PFSK-1 (cell line): ENCODE data around the gene KRTAP21-3.

ENCODE experiments used
- FOXP2 ChIP-seq: optimal IDR thresholded peaks from 2 replicates; pipeline ENCODE3; 2011; ENCODE audit warnings: borderline replicate concordance, control low read depth, inconsistent platforms; ENCODE audit not compliant: insufficient read depth; ENCODE audit errors: extremely low read length, extremely low read depth
- POLR2AphosphoS5 ChIP-seq: IDR thresholded peaks from 2 replicates; pipeline ENCODE4 v1.6.1; 2012; ENCODE audit warnings: low read depth, mild to moderate bottlenecking, control low read depth, low read length, moderate library complexity
- REST ChIP-seq, 2 experiments: IDR thresholded peaks; 2 replicates each; pipeline versions ENCODE4 v1.6.1 to v1.8.0; 2011 to 2012; ENCODE audit warnings: low read depth in 2 of 2, low read length in 2 of 2, control low read depth in 1 of 2, inconsistent platforms in 1 of 2, mild to moderate bottlenecking in 1 of 2, moderate library complexity in 1 of 2; ENCODE audit not compliant: insufficient read depth in 1 of 2
- SIN3A ChIP-seq: IDR thresholded peaks from 2 replicates; pipeline ENCODE4 v1.6.1; 2012; ENCODE audit warnings: mild to moderate bottlenecking, low read length, moderate library complexity, borderline replicate concordance; ENCODE audit not compliant: insufficient read depth
- TAF1 ChIP-seq: IDR thresholded peaks from 2 replicates; pipeline ENCODE4 v1.6.1; 2012; ENCODE audit warnings: low read length, control low read depth, borderline replicate concordance; ENCODE audit not compliant: insufficient read depth

Gene KRTAP21-3

GRCh38 chr21:30714946-30715345 lies 3.6 kb downstream of the KRTAP21-3 start:
- TF ChIP-seq SIN3A (no peak), REST (IDR thresholded peaks at IDR 0.05; ENCODE audit: insufficient read depth in 1 of 2, low read depth in 2 of 2, low read length in 2 of 2) (no peak)

DNA sequence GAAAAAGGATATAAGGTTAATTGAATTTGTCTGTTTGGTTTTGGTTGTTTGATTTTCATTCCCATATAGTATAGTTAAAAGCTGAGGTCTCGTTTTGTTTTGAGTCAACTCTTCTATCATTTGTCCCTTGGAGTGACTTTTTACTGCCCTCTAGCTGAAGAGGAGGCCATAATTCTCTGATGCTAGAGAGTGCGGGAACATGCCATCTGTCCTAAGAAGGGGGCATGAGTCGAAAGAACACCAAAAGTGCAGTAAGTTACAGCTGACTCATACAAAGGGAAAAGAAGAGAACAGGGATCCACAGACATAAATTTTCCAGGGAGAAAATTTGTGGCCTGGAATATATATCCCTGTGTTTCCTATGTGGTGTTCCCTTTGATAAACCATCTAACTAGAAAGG lies 4.1 kb downstream of the KRTAP21-3 start:
- no peak for TF ChIP-seq SIN3A

GRCh38 chr21:30713766-30714165 lies 4.8 kb downstream of the KRTAP21-3 start:
- TF ChIP-seq SIN3A (no peak), TAF1 (no peak), POLR2AphosphoS5 (no peak), REST (IDR thresholded peaks at IDR 0.05; ENCODE audit: insufficient read depth in 1 of 2, low read depth in 2 of 2, low read length in 2 of 2) (no peak), FOXP2 (no peak)

DNA sequence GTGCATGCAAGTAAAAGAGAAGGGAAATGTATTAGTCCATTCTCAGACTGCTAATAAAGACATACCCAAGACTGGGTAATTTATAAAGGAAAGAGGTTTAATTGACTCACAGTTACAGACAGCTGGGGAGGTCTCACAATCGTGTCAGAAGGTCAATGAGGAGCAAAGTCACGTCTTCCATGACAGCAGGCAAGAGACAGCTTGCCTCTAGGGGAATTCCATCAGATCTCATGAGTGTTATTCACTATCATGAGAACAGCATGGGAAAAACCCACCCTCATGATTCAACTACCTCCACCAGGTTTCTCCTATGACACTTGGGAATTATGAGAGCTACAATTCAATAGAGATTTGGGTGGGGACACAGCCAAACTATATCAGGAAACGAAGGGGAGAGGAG lies 8.1 kb downstream of the KRTAP21-3 start:
- no peak for TF ChIP-seq SIN3A
- TF ChIP-seq TAF1, result no peak
- no peak for TF ChIP-seq POLR2AphosphoS5
- TF ChIP-seq REST (IDR thresholded peaks at IDR 0.05; ENCODE audit: insufficient read depth in 1 of 2, low read depth in 2 of 2, low read length in 2 of 2), result no peak

DNA sequence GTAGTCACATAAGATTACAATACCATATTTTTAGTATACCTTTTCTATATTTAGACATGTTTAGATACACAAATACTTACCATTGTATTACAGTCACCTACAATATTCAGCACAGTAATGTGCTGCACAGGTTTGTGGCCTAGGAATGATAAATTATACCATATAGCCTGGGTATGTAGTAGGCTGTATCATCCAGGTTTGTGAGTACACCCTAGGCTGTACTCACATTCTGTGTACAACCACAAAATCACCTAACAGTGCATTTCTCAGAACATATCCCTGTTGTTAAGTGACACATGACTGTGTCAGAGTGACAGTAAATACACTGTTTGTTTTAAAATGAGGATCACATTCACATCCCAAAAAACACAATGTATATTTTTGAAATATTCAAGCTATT lies 11.2 kb downstream of the KRTAP21-3 start:
- TF ChIP-seq REST (IDR thresholded peaks at IDR 0.05; ENCODE audit: insufficient read depth in 1 of 2, low read depth in 2 of 2, low read length in 2 of 2), result no peak
- no peak for TF ChIP-seq FOXP2
- TF ChIP-seq POLR2AphosphoS5, result no peak
- no peak for TF ChIP-seq TAF1
- no peak for TF ChIP-seq SIN3A

- TF ChIP-seq SIN3A (no peak), TAF1 (no peak), FOXP2 (no peak), REST (IDR thresholded peaks at IDR 0.05; ENCODE audit: insufficient read depth in 1 of 2, low read depth in 2 of 2, low read length in 2 of 2) (peak in 1 of 2 experiments; percentile 74; a peak in 2 of 4 replicates), POLR2AphosphoS5 (no peak)
Observed at GRCh38 chr21:30695956-30696355, 22.6 kb downstream of the KRTAP21-3 start.
